ENCODE measurements around the gene CPSF4.
"Not testable (repeated sequence)": the region's sequence is repeated elsewhere in the genome, so short reads cannot be mapped to it uniquely, and the experiment has no call there.

CPSF4 gene

DNA sequence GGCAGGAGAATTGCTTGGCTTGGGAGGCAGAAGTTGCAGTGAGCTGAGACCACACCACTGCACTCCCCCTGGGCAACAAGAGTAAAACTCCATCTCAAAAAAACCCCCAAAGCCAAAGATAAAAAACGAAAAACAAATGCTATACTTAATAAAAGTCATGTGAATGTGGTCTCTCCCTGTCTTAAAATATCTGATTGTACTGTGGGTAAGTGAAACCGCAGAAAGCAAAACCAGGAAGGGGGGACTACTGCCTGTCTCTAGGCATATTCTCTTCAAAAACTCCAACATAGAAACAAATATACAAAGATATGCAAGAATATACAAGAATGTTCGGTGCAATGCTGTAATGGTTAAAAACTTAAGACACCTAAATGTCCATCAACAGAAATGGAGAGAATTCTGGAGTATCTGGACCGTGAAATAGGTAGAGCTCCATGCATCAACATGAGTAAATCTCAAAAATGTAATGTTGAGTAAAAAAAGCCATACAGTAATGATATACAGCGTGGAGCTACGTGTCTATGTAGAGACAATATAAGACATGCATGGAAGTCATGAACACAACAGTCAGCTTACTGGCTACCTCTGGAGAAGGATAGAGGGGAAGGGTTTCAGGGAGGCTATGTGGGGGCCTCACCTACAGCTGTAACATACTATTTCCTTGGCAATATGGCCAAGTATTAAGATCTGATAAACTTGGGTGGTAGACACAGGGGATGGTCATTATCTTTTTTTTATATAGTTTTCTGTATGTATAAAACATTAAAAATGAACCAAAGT lies 59.2 kb downstream of the CPSF4 start:
- DNase-seq, result no peak

- no peak for DNase-seq
Measured at GRCh38 chr7:99498546-99498944, 59.8 kb downstream of the CPSF4 start.

DNA sequence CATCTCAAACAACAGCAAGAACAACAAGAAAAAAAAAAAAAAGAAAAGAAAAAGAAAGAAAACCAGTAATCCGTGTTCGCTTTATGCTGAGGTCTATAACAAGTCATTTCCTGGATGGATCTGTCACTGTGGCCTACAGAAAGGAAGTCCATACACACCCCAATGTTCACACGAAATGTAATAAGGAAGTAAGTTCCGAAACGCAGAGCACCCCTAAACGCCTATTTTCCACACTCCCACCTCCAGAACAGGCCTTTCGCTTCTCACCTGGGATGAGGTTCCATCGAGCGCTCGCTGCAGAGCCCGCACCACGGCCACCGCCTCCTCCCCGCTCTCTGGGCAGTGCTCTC lies 60.6 kb downstream of the CPSF4 start:
- no peak for DNase-seq

DNA sequence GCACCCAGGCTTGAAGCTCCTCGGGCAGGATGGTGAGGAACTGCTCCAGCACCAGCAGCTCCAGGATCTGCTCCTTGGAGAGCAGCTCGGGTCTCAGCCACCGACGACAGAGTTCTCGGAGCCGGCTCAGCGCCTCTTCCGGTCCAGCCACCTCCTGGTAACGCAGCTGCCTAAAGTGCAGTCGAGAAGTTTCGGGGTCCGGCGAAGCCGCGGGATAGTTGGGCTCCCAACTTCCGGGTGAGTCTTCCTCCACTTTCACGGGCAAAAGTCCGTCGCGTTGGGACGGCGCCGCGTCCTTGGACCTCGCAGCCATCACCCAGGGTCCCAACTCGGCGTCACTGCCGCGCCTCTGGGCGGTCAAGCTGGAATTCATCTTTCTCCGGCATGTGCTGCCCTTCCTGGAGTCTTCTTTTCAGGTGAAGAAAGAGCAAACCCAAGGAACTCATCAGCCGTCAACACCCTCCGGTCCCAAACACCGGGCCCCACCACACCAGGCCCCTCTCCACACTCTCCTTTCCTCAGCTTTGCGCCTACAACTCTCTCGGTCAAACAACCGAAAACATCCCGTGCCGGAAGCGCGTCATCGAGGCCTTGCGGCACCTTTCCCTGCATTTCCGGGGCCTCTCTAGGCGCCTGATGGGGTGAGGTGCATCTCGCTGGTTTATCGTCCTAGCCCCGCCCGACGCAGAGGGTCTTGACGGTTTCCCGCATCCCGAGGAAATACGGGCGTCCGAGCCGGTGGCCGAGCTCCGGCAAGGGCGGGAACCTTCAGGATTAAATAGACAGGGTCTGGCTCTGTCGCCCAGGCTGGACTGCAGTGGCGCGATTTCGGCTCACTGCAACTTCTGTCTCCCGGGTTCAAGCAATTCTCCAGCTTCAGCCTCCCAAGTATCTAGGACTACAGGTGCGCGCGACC lies 61.2 kb downstream of the CPSF4 start, which contains the start of gene ZNF394:
ZNF394 (minus strand) TSS at position 561 of the 916 bp plus-strand sequence; CDS start at position 373, 188 bp downstream.
- DNase-seq, result peak; percentile 80

DNA sequence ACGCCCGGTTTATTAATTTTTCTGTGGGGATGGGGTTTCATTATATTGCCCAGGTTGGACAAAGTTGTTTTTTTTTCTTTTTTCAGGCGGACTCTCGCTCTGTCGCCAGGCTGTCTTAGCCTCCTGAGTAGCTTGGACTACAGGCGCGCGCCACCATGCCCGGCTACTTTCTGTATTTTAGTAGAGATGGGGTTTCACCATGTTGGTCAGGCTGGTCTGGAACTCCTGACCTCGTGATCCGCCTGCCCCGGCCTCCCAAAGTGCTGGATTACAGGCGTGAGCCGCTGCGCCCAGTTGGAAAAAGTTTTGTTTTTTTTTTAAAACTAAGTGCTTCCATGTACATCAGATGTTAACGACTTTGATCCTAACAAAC lies 61.9 kb downstream of the CPSF4 start:
- DNase-seq, result no peak

DNA sequence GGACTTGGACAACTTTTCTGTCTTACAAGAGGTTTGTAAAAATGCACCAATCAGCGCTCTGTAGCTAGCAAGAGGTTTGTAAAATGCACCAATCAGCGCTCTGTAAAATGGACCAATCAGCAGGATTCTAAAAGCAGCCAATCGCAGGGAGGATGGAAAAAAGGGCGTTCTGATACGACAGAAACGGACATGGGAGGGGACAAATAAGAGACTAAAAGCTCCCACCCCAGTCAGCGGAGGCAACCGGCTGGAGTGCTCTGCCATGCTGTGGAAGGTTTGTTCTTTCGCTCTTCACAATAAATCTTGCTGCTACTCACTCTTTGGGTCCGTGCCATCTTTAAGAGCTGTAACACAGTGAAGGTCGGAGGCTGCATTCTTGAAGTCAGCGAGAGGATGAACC lies 62.5 kb downstream of the CPSF4 start:
- DNase-seq, result not testable (repeated sequence)

- DNase-seq, result no peak
Measured at GRCh38 chr7:99504281-99504602, 65.5 kb downstream of the CPSF4 start.

GRCh38 chr7:99504603-99505323 lies 66.0 kb downstream of the CPSF4 start, which contains the start of gene ZKSCAN5:
Gene ZKSCAN5 (plus strand): TSS chr7:99504662. CDS start chr7:99506045, 1,383 bp downstream.
- peak; percentile 99 for DNase-seq

DNA sequence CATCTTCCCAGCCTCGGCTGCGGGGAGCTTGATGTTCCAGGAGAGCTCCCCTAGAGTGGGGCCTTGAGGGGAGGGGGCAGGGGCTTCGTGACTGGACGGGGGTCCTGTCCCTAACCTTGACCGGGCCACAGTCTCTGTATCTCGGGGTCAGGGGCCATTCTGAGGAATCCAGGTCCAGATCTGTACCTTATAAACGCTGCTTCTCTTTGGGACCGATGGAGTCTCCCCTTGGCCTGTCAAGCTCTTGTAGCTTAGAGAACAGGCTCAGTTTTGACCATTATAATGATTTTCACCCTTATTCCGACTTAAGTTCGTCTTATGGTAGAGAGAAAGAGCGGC lies 66.5 kb downstream of the CPSF4 start:
- no peak for DNase-seq

Measured in activated T-cell treated with anti-CD3 and anti-CD28 coated beads for 4 hours (primary cell).